Measurements from ENCODE around the gene PRR33. TPM values are rescaled to one million over a fixed set of nuclear protein-coding genes. Genes with fewer than 3 reads are reported as not detected.
"Not testable (repeated sequence)": the region's sequence is repeated elsewhere in the genome, so short reads cannot be mapped to it uniquely, and the experiment has no call there.

The PRR33 gene
- polyA plus RNA-seq, 1 donor from 2014 or later = 0.60 TPM

- Mint-ChIP-seq H3K36me3 (no peaks in the 10 kb centered on the region), H3K27ac (no peak overlapping the region), H3K4me3 (peak overlapping the region in 1 of 4 donors; percentile 63), H3K4me1 (peaks cover 0 to 11% (median 8%) of the 10 kb centered on the region in 3 donors), H3K9me3 (no peaks in the 10 kb centered on the region), H3K27me3 (no peaks in the 10 kb centered on the region)
These were observed 1.5 kb downstream of the PRR33 start for GRCh38 chr11:1889941-1890855.

GRCh38 chr11:1889224-1889930 is 2.3 kb downstream of the PRR33 start:
- H3K9me3 Mint-ChIP-seq = no peaks in the 10 kb centered on the region
- no peak overlapping the region for H3K4me3 Mint-ChIP-seq
- H3K4me1 Mint-ChIP-seq = peaks cover 0 to 11% (median 7%) of the 10 kb centered on the region in 3 donors

DNA sequence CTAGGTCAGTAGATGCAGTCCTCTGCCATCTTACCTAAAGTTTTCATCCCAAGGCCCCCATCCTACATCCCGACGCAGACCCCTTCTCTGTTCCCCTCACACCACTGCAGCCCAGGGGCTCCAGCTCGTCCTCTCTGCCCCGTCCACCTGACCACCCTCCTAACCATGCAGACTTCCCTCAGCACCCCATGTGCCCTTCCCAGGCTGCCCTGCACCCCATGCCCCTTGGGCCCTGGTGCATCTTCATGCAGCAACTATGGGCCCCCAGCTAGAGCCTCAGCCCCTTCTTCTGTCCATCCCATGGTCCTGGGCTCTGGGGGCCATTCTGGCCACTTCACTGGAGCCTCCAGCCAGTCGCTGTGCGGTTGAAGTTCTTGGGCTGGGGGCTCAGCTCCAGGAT is 2.9 kb downstream of the PRR33 start:
- Mint-ChIP-seq H3K4me3 (peak overlapping the region in 1 of 4 donors; percentile 9), H3K9me3 (no peaks in the 10 kb centered on the region), H3K27ac (peak overlapping the region in 1 of 3 donors; percentile 67), H3K36me3 (no peaks in the 10 kb centered on the region), H3K4me1 (peaks cover 0 to 11% (median 7%) of the 10 kb centered on the region in 3 donors), H3K27me3 (no peaks in the 10 kb centered on the region)

More at GRCh38 chr11:1889224-1889930, 2.3 kb downstream of the PRR33 start:
- no peaks in the 10 kb centered on the region for H3K36me3 Mint-ChIP-seq
- peak overlapping the region in 1 of 3 donors; percentile 67 for H3K27ac Mint-ChIP-seq
- no peaks in the 10 kb centered on the region for H3K27me3 Mint-ChIP-seq

DNA sequence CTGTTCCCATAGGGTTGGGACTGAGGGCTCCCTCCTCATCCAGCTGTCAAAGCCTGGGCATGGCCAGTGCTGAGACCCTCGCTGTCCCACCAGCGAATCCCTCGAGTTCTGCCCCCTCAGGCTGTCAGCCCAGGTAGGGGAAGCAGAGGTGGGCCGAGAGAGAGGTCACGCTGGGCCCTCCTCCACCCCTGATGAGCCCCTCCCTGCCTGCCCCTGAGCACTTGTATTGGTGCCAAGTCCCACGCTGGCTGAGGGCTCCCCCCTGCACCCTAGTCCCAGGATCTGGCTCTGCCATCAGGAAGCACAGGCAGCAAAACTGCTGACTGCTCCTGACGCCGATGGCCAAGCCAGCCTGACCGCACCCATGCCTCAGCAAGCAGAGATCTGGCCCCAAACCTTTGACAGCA is 3.3 kb downstream of the PRR33 start:
- Mint-ChIP-seq H3K36me3 (no peaks in the 10 kb centered on the region), H3K4me3 (no peak overlapping the region), H3K4me1 (peaks cover 0 to 8% (median 7%) of the 10 kb centered on the region in 3 donors), H3K27me3 (no peaks in the 10 kb centered on the region), H3K9me3 (no peaks in the 10 kb centered on the region), H3K27ac (peak overlapping the region in 2 of 3 donors; percentile 31 to 67)

GRCh38 chr11:1887451-1888346 is 4.0 kb downstream of the PRR33 start:
- Mint-ChIP-seq H3K9me3 (no peaks in the 10 kb centered on the region), H3K27me3 (no peaks in the 10 kb centered on the region), H3K27ac (peak overlapping the region in 2 of 3 donors; percentile 31 to 78), H3K36me3 (no peaks in the 10 kb centered on the region), H3K4me1 (peaks cover 0 to 8% (median 7%) of the 10 kb centered on the region in 3 donors), H3K4me3 (no peak overlapping the region)

DNA sequence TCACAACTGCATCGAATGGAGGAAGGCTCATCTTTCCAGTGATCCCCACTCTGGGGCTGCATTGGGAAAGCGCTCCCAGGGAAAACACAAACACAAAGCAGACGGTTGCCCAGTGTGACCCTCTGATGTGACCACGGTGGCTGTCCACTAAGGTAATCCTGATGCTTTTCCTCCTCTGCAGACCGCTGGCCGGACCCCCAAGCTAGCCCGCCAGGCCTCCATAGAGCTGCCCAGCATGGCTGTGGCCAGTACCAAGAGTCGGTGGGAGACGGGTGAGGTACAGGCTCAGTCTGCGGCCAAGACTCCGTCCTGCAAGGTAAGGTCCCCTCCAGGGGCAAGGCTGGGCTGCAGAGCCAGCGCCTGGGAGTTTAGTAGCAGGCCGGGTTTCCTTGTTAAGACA is 5.1 kb downstream of the PRR33 start:
- not testable (repeated sequence) for H3K9me3 Mint-ChIP-seq, H3K4me3 Mint-ChIP-seq, H3K4me1 Mint-ChIP-seq, H3K27ac Mint-ChIP-seq, H3K27me3 Mint-ChIP-seq, H3K36me3 Mint-ChIP-seq

- Mint-ChIP-seq H3K36me3 (no peaks in the 10 kb centered on the region), H3K4me1 (peaks cover 10 to 13% (median 13%) of the 10 kb centered on the region in 3 donors), H3K27ac (no peak overlapping the region), H3K4me3 (no peak overlapping the region), H3K27me3 (no peaks in the 10 kb centered on the region), H3K9me3 (no peaks in the 10 kb centered on the region)
These were observed 7.4 kb downstream of the PRR33 start for GRCh38 chr11:1884303-1884700.

GRCh38 chr11:1883346-1884302 is 8.1 kb downstream of the PRR33 start:
- no peaks in the 10 kb centered on the region for H3K36me3 Mint-ChIP-seq
- no peak overlapping the region for H3K4me3 Mint-ChIP-seq
- no peaks in the 10 kb centered on the region for H3K9me3 Mint-ChIP-seq
- no peaks in the 10 kb centered on the region for H3K27me3 Mint-ChIP-seq
- H3K27ac Mint-ChIP-seq = no peak overlapping the region
- peaks cover 10 to 12% (median 10%) of the 10 kb centered on the region in 3 donors for H3K4me1 Mint-ChIP-seq

GRCh38 chr11:1882265-1883238 is 9.1 kb downstream of the PRR33 start:
- no peaks in the 10 kb centered on the region for H3K27me3 Mint-ChIP-seq
- peak overlapping the region in 2 of 3 donors; percentile 43 to 68 for H3K27ac Mint-ChIP-seq
- no peaks in the 10 kb centered on the region for H3K9me3 Mint-ChIP-seq
- peak overlapping the region in 2 of 4 donors; percentile 57 to 74 for H3K4me3 Mint-ChIP-seq
- peaks cover 9 to 12% (median 10%) of the 10 kb centered on the region in 3 donors for H3K4me1 Mint-ChIP-seq
- no peaks in the 10 kb centered on the region for H3K36me3 Mint-ChIP-seq

DNA sequence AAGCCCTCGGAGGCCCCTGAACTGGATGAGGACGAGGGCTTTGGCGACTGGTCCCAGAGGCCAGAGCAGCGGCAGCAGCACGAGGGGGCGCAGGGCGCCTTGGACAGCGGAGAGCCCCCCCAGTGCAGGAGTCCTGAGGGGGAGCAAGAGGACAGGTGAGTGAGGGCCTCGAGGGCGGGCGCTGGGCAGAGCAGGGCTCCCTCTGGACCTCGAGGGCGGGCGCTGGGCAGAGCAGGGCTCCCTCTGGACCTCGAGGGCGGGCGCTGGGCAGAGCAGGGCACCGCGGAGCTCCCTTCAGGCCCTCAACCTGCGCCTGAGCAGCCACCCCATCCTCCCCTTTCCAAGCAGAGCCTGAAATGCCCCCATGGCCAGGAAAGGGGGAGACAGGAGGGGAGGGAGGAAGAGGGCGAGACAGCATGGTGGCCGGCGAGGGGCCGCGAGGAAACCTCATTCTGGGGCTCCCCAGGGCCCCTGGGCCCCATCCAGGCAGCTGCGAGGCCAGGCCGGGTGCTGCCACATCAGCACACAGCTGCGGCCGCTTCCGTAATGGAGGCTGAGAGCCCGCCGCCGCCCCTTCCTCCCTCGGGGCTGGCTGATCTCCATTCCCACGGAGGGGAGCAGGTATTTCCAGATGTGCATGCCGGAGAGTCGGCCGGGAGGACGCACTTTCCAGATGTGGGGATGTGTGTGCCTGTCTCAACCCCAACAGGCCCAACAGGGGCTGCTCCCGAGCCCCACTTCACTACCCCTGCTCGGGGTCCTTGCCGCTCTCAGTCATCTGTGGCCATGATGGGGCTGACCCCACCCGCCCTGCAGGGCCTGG is 10.0 kb downstream of the PRR33 start:
- H3K27ac Mint-ChIP-seq = peak overlapping the region in 2 of 3 donors; percentile 43 to 68

DNA sequence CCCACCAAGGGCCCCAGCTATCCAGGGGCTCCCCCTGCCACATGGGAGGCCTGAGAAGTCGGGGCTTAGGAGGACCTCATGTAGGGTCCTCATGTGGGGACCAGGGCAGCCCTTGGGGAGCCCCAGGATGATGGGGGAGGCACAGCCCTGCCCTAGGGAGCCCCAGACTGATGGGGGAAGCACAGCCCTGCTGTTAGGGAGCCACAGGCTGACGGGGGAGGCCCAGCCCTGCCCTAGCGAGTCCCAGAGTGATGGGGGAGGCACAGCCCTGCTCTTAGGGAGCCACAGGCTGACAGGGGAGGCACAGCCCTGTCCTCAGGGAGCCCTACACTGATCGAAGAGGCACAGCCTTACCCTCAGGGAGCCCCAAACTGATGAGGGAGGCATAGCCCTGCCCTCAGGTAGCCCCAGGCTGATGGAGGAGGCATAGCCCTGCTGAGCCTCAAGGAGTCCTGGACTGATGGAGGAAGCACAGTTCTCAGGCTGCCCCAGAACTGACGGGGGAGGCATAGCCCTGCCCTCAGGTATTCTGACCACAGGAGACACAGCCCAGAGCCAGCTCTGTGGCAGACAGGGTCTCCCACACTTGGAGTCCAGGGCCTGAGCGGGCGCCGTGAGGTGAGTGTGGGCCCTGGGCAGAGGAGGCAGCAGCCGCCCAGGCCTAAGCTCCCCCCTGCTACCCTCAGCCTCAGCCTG is 10.8 kb downstream of the PRR33 start:
- H3K27me3 Mint-ChIP-seq = no peaks in the 10 kb centered on the region
- no peaks in the 10 kb centered on the region for H3K9me3 Mint-ChIP-seq
- H3K36me3 Mint-ChIP-seq = no peaks in the 10 kb centered on the region
- peaks cover 10 to 13% (median 11%) of the 10 kb centered on the region in 3 donors for H3K4me1 Mint-ChIP-seq
- H3K27ac Mint-ChIP-seq = peak overlapping the region; percentile 23 to 70 (median 70)
- peak overlapping the region in 3 of 4 donors; percentile 32 to 71 (median 33) for H3K4me3 Mint-ChIP-seq

More for the DNA sequence above, 10.0 kb downstream of the PRR33 start:
- Mint-ChIP-seq H3K27me3 (no peaks in the 10 kb centered on the region), H3K36me3 (no peaks in the 10 kb centered on the region), H3K4me3 (peak overlapping the region in 2 of 4 donors; percentile 57 to 74), H3K9me3 (no peaks in the 10 kb centered on the region), H3K4me1 (peaks cover 10 to 13% (median 11%) of the 10 kb centered on the region in 3 donors)

All from IgD-negative memory B cell (primary cell).